ENCODE measurements around the gene ZNF462.

Gene ZNF462

DNA sequence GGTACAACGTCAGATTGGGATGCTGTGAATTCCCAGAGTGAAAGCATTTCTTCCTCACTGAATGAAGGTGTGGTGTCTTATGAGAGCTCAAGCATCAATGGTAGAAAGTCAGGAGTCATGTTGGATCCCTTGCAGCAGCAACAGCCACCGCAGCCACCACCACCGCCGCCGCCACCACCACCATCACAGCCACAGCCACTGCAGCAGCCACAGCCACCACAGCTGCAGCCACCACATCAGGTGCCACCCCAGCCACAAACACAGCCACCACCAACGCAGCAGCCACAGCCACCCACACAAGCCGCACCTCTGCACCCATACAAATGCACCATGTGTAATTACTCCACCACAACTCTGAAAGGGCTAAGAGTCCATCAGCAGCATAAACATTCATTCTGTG, 62.4 kb downstream of the ZNF462 start:
- Histone ChIP-seq H3K27ac (ENCODE audit: insufficient read depth in 1 of 2, low read depth in 1 of 2, low read length in 2 of 2, poor library complexity in 1 of 2, severe bottlenecking in 2 of 2) (no peak overlapping the region), H3K36me3 (ENCODE audit: control insufficient read depth in 4 of 4, insufficient read depth in 4 of 4, low read length in 3 of 4) (peaks cover 9 to 61% (median 18%) of the 10 kb centered on the region in 4 experiments), H3K9me3 (ENCODE audit: control extremely low read depth in 1 of 5, control insufficient read depth in 4 of 5, insufficient read depth in 2 of 5, low read depth in 1 of 5, low read length in 4 of 5) (peaks cover 1 to 6% (median 3%) of the 10 kb centered on the region in 5 experiments), H3K4me3 (ENCODE audit: control insufficient read depth in 1 of 7, extremely low read depth in 1 of 7, insufficient read depth in 4 of 7, low read depth in 2 of 7, low read length in 6 of 7) (no peak overlapping the region), H3K27me3 (replicated peaks in 2 of 5; ENCODE audit: control insufficient read depth in 4 of 5, insufficient read depth in 5 of 5, low read length in 4 of 5) (no peaks in the 10 kb centered on the region), H3K4me1 (ENCODE audit: control extremely low read depth in 1 of 4, control insufficient read depth in 4 of 4, insufficient read depth in 4 of 4, low read length in 3 of 4) (no peaks in the 10 kb centered on the region)
- ChIA-PET POLR2A (no interaction called here), CTCF (no interaction called here)
- no peak for DNase-seq
- WGBS (ENCODE audit: insufficient coverage) = 100% methylated on average over 3 of the region's 7 CpGs

DNA sequence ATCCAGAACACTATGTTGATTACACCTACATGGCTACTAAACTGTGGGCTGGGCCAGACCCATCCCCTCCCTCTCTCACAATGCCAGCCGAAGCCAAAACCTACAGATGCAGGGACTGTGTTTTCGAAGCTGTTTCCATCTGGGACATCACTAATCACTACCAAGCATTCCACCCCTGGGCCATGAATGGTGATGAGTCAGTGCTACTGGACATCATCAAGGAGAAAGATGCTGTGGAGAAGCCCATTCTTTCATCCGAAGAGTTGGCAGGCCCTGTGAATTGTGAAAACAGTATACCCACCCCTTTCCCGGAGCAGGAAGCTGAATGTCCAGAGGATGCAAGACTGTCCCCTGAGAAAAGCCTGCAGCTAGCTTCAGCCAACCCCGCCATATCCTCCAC, 65.0 kb downstream of the ZNF462 start:
- no peaks in the 10 kb centered on the region for H3K4me1 ChIP-seq (ENCODE audit: control extremely low read depth in 1 of 4, control insufficient read depth in 4 of 4, insufficient read depth in 4 of 4, low read length in 3 of 4)
- WGBS (ENCODE audit: insufficient coverage) = 100% methylated on average over 3 of the region's 5 CpGs
- no peak for DNase-seq
- H3K27me3 ChIP-seq (replicated peaks in 2 of 5; ENCODE audit: control insufficient read depth in 4 of 5, insufficient read depth in 5 of 5, low read length in 4 of 5) = no peaks in the 10 kb centered on the region
- no peak overlapping the region for H3K4me3 ChIP-seq (ENCODE audit: control insufficient read depth in 1 of 7, extremely low read depth in 1 of 7, insufficient read depth in 4 of 7, low read depth in 2 of 7, low read length in 6 of 7)
- H3K36me3 ChIP-seq (ENCODE audit: control insufficient read depth in 4 of 4, insufficient read depth in 4 of 4, low read length in 3 of 4) = peaks cover 9 to 83% (median 24%) of the 10 kb centered on the region in 4 experiments
- no peak overlapping the region for H3K27ac ChIP-seq (ENCODE audit: insufficient read depth in 1 of 2, low read depth in 1 of 2, low read length in 2 of 2, poor library complexity in 1 of 2, severe bottlenecking in 2 of 2)
- peaks cover 1 to 6% (median 3%) of the 10 kb centered on the region in 5 experiments for H3K9me3 ChIP-seq (ENCODE audit: control extremely low read depth in 1 of 5, control insufficient read depth in 4 of 5, insufficient read depth in 2 of 5, low read depth in 1 of 5, low read length in 4 of 5)
- POLR2A ChIA-PET = no interaction called here
- CTCF ChIA-PET = no interaction called here

GRCh38 chr9:106928350-106928749, 65.4 kb downstream of the ZNF462 start:
- no peak overlapping the region for H3K27ac ChIP-seq (ENCODE audit: insufficient read depth in 1 of 2, low read depth in 1 of 2, low read length in 2 of 2, poor library complexity in 1 of 2, severe bottlenecking in 2 of 2)
- H3K9me3 ChIP-seq (ENCODE audit: control extremely low read depth in 1 of 5, control insufficient read depth in 4 of 5, insufficient read depth in 2 of 5, low read depth in 1 of 5, low read length in 4 of 5) = peaks cover 1 to 6% (median 3%) of the 10 kb centered on the region in 5 experiments
- peaks cover 9 to 80% (median 25%) of the 10 kb centered on the region in 4 experiments for H3K36me3 ChIP-seq (ENCODE audit: control insufficient read depth in 4 of 4, insufficient read depth in 4 of 4, low read length in 3 of 4)
- ChIA-PET CTCF (no interaction called here), POLR2A (no interaction called here)
- H3K4me1 ChIP-seq (ENCODE audit: control extremely low read depth in 1 of 4, control insufficient read depth in 4 of 4, insufficient read depth in 4 of 4, low read length in 3 of 4) = no peaks in the 10 kb centered on the region
- no peak overlapping the region for H3K4me3 ChIP-seq (ENCODE audit: control insufficient read depth in 1 of 7, extremely low read depth in 1 of 7, insufficient read depth in 4 of 7, low read depth in 2 of 7, low read length in 6 of 7)
- 99% methylated on average over 18 of the region's 18 CpGs for WGBS (ENCODE audit: insufficient coverage)
- H3K27me3 ChIP-seq (replicated peaks in 2 of 5; ENCODE audit: control insufficient read depth in 4 of 5, insufficient read depth in 5 of 5, low read length in 4 of 5) = no peaks in the 10 kb centered on the region
- DNase-seq = no peak

GRCh38 chr9:106929471-106930177, 66.7 kb downstream of the ZNF462 start:
- Histone ChIP-seq H3K36me3 (ENCODE audit: control insufficient read depth in 4 of 4, insufficient read depth in 4 of 4, low read length in 3 of 4) (peaks cover 4 to 70% (median 20%) of the 10 kb centered on the region in 4 experiments), H3K4me1 (ENCODE audit: control extremely low read depth in 1 of 4, control insufficient read depth in 4 of 4, insufficient read depth in 4 of 4, low read length in 3 of 4) (no peaks in the 10 kb centered on the region), H3K9me3 (ENCODE audit: control extremely low read depth in 1 of 5, control insufficient read depth in 4 of 5, insufficient read depth in 2 of 5, low read depth in 1 of 5, low read length in 4 of 5) (peaks cover 0 to 5% (median under 1%) of the 10 kb centered on the region in 5 experiments), H3K4me3 (ENCODE audit: control insufficient read depth in 1 of 7, extremely low read depth in 1 of 7, insufficient read depth in 4 of 7, low read depth in 2 of 7, low read length in 6 of 7) (no peak overlapping the region), H3K27me3 (replicated peaks in 2 of 5; ENCODE audit: control insufficient read depth in 4 of 5, insufficient read depth in 5 of 5, low read length in 4 of 5) (no peaks in the 10 kb centered on the region), H3K27ac (ENCODE audit: insufficient read depth in 1 of 2, low read depth in 1 of 2, low read length in 2 of 2, poor library complexity in 1 of 2, severe bottlenecking in 2 of 2) (no peak overlapping the region)
- ChIA-PET CTCF (no interaction called here), POLR2A (no interaction called here)
- DNase-seq = no peak
- WGBS (ENCODE audit: insufficient coverage) = 96% methylated on average over 9 of the region's 11 CpGs

GRCh38 chr9:106930477-106930876, 67.5 kb downstream of the ZNF462 start:
- Histone ChIP-seq H3K4me1 (ENCODE audit: control extremely low read depth in 1 of 4, control insufficient read depth in 4 of 4, insufficient read depth in 4 of 4, low read length in 3 of 4) (no peaks in the 10 kb centered on the region), H3K4me3 (ENCODE audit: control insufficient read depth in 1 of 7, extremely low read depth in 1 of 7, insufficient read depth in 4 of 7, low read depth in 2 of 7, low read length in 6 of 7) (no peak overlapping the region), H3K27me3 (replicated peaks in 2 of 5; ENCODE audit: control insufficient read depth in 4 of 5, insufficient read depth in 5 of 5, low read length in 4 of 5) (no peaks in the 10 kb centered on the region), H3K27ac (ENCODE audit: insufficient read depth in 1 of 2, low read depth in 1 of 2, low read length in 2 of 2, poor library complexity in 1 of 2, severe bottlenecking in 2 of 2) (no peak overlapping the region), H3K36me3 (ENCODE audit: control insufficient read depth in 4 of 4, insufficient read depth in 4 of 4, low read length in 3 of 4) (peaks cover 0 to 64% (median 17%) of the 10 kb centered on the region in 4 experiments), H3K9me3 (ENCODE audit: control extremely low read depth in 1 of 5, control insufficient read depth in 4 of 5, insufficient read depth in 2 of 5, low read depth in 1 of 5, low read length in 4 of 5) (peaks cover 0 to 5% (median 0%) of the 10 kb centered on the region in 5 experiments)
- ChIA-PET POLR2A (no interaction called here), CTCF (no interaction called here)
- no peak for DNase-seq
- 98% methylated on average over 8 of the region's 8 CpGs for WGBS (ENCODE audit: insufficient coverage)

DNA sequence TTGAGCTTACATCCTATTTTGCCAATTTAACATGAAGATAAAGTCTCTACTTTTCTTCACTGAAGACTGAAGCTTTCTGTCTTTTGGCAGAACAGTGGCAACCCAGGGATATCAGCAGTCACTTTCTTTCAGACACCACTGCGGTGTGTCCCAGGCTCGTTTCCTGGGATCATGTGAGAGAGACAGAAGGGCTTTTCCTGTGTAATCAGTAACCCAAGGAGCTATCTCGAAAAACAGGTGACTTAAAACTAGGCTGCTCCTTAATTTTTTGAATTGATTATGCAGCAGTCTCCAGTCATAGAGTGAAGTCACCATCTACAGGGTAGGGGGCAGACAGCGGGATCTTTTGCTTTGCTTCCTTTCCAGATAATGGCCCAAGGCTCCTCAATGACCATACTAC, 68.5 kb downstream of the ZNF462 start:
- 95% methylated on average over 4 of the region's 4 CpGs for WGBS (ENCODE audit: insufficient coverage)
- DNase-seq = no peak
- ChIA-PET POLR2A (no interaction called here), CTCF (no interaction called here)
- Histone ChIP-seq H3K4me3 (ENCODE audit: control insufficient read depth in 1 of 7, extremely low read depth in 1 of 7, insufficient read depth in 4 of 7, low read depth in 2 of 7, low read length in 6 of 7) (no peak overlapping the region), H3K27ac (ENCODE audit: insufficient read depth in 1 of 2, low read depth in 1 of 2, low read length in 2 of 2, poor library complexity in 1 of 2, severe bottlenecking in 2 of 2) (no peak overlapping the region), H3K9me3 (ENCODE audit: control extremely low read depth in 1 of 5, control insufficient read depth in 4 of 5, insufficient read depth in 2 of 5, low read depth in 1 of 5, low read length in 4 of 5) (peaks cover 0 to 2% (median 0%) of the 10 kb centered on the region in 5 experiments), H3K36me3 (ENCODE audit: control insufficient read depth in 4 of 4, insufficient read depth in 4 of 4, low read length in 3 of 4) (peaks cover 0 to 63% (median 17%) of the 10 kb centered on the region in 4 experiments), H3K27me3 (replicated peaks in 2 of 5; ENCODE audit: control insufficient read depth in 4 of 5, insufficient read depth in 5 of 5, low read length in 4 of 5) (no peaks in the 10 kb centered on the region), H3K4me1 (ENCODE audit: control extremely low read depth in 1 of 4, control insufficient read depth in 4 of 4, insufficient read depth in 4 of 4, low read length in 3 of 4) (no peaks in the 10 kb centered on the region)

- Histone ChIP-seq H3K4me3 (ENCODE audit: control insufficient read depth in 1 of 7, extremely low read depth in 1 of 7, insufficient read depth in 4 of 7, low read depth in 2 of 7, low read length in 6 of 7) (no peak overlapping the region), H3K27me3 (replicated peaks in 2 of 5; ENCODE audit: control insufficient read depth in 4 of 5, insufficient read depth in 5 of 5, low read length in 4 of 5) (no peaks in the 10 kb centered on the region), H3K27ac (ENCODE audit: insufficient read depth in 1 of 2, low read depth in 1 of 2, low read length in 2 of 2, poor library complexity in 1 of 2, severe bottlenecking in 2 of 2) (no peak overlapping the region), H3K9me3 (ENCODE audit: control extremely low read depth in 1 of 5, control insufficient read depth in 4 of 5, insufficient read depth in 2 of 5, low read depth in 1 of 5, low read length in 4 of 5) (no peaks in the 10 kb centered on the region), H3K4me1 (ENCODE audit: control extremely low read depth in 1 of 4, control insufficient read depth in 4 of 4, insufficient read depth in 4 of 4, low read length in 3 of 4) (no peaks in the 10 kb centered on the region), H3K36me3 (ENCODE audit: control insufficient read depth in 4 of 4, insufficient read depth in 4 of 4, low read length in 3 of 4) (peaks cover 0 to 62% (median 16%) of the 10 kb centered on the region in 4 experiments)
- no peak for DNase-seq
- ChIA-PET POLR2A (no interaction called here), CTCF (no interaction called here)
- whole genome bisulfite sequencing (ENCODE audit: insufficient coverage) = 98% methylated on average over 8 of the region's 10 CpGs
Measured at GRCh38 chr9:106932178-106932577, 69.2 kb downstream of the ZNF462 start.

Measured in common myeloid progenitor, CD34-positive (primary cell).